ENCODE measurements around the gene MYH10. TPM values are rescaled to one million over a fixed set of nuclear protein-coding genes. Genes with fewer than 3 reads are reported as not detected.

The MYH10 gene
- total RNA-seq, 1 experiment from 2014 or later, result 1.6 TPM

- DNase-seq, result no peak
- Histone ChIP-seq H3K9me2 (ENCODE audit: insufficient read depth) (no peaks in the 10 kb centered on the region), H4K20me1 (ENCODE audit: insufficient read depth) (no peaks in the 10 kb centered on the region), H3K36me3 (ENCODE audit: low read depth) (no peaks in the 10 kb centered on the region), H3K27me3 (ENCODE audit: insufficient read depth, low read depth) (peaks cover 7% of the 10 kb centered on the region), H3F3A (ENCODE audit: insufficient read depth, low read depth) (no peaks in the 10 kb centered on the region), H3K4me2 (no peak overlapping the region), H3K4me1 (replicated peaks; ENCODE audit: insufficient read depth) (no peaks in the 10 kb centered on the region), H3K27ac (no peak overlapping the region), H3K4me3 (no peak overlapping the region), H2AFZ (no peak overlapping the region), H3K9me3 (ENCODE audit: insufficient read depth, low read depth) (no peaks in the 10 kb centered on the region), H3K79me2 (ENCODE audit: low read depth) (no peaks in the 10 kb centered on the region)
- ChIA-PET POLR2A (ENCODE audit: unreplicated experiment) (no interaction called here), CTCF (no interaction called here)
- TF ChIP-seq EZH2 (IDR thresholded peaks at IDR 0.05; ENCODE audit: low read depth) (no peak), CTCF (conservative IDR thresholded peaks at IDR 0.05) (no peak)
- no TSS peak for BruUV-seq (replicated peaks)
- intact Hi-C loops (cut with micrococcal nuclease; ENCODE audit: unreplicated experiment), result no loop called here
Measured at GRCh38 chr17:8628609-8629169, 1.8 kb downstream of the MYH10 start.

- TF ChIP-seq EZH2 (IDR thresholded peaks at IDR 0.05; ENCODE audit: low read depth) (no peak), CTCF (conservative IDR thresholded peaks at IDR 0.05) (no peak)
- CTCF ChIA-PET, result no interaction called here
- H3K36me3 ChIP-seq (ENCODE audit: low read depth), result no peaks in the 10 kb centered on the region
- no peaks in the 10 kb centered on the region for H3K9me3 ChIP-seq (ENCODE audit: insufficient read depth, low read depth)
- no TSS peak for BruUV-seq (replicated peaks)
- no peaks in the 10 kb centered on the region for H3K9me2 ChIP-seq (ENCODE audit: insufficient read depth)
- H4K20me1 ChIP-seq (ENCODE audit: insufficient read depth), result no peaks in the 10 kb centered on the region
- H3K27me3 ChIP-seq (ENCODE audit: insufficient read depth, low read depth), result peaks cover 12% of the 10 kb centered on the region
- H3K27ac ChIP-seq, result no peak overlapping the region
- DNase-seq, result no peak
- intact Hi-C loops (cut with micrococcal nuclease; ENCODE audit: unreplicated experiment), result no loop called here
- no peaks in the 10 kb centered on the region for H3K79me2 ChIP-seq (ENCODE audit: low read depth)
- H3K4me1 ChIP-seq (replicated peaks; ENCODE audit: insufficient read depth), result no peaks in the 10 kb centered on the region
- no peak overlapping the region for H3K4me3 ChIP-seq
- no peak overlapping the region for H2AFZ ChIP-seq
- H3F3A ChIP-seq (ENCODE audit: insufficient read depth, low read depth), result no peaks in the 10 kb centered on the region
- no peak overlapping the region for H3K4me2 ChIP-seq
- POLR2A ChIA-PET (ENCODE audit: unreplicated experiment), result no interaction called here
Measured at GRCh38 chr17:8628172-8628571, 2.4 kb downstream of the MYH10 start.

- BruUV-seq (replicated peaks), result no TSS peak
- Histone ChIP-seq H3K27ac (no peak overlapping the region), H3K27me3 (ENCODE audit: insufficient read depth, low read depth) (peaks cover 27% of the 10 kb centered on the region), H3K36me3 (ENCODE audit: low read depth) (no peaks in the 10 kb centered on the region), H4K20me1 (ENCODE audit: insufficient read depth) (no peaks in the 10 kb centered on the region), H2AFZ (no peak overlapping the region), H3F3A (ENCODE audit: insufficient read depth, low read depth) (no peaks in the 10 kb centered on the region), H3K9me3 (ENCODE audit: insufficient read depth, low read depth) (no peaks in the 10 kb centered on the region), H3K4me3 (no peak overlapping the region), H3K79me2 (ENCODE audit: low read depth) (no peaks in the 10 kb centered on the region), H3K4me2 (no peak overlapping the region), H3K9me2 (ENCODE audit: insufficient read depth) (no peaks in the 10 kb centered on the region), H3K4me1 (replicated peaks; ENCODE audit: insufficient read depth) (no peaks in the 10 kb centered on the region)
- TF ChIP-seq CTCF (conservative IDR thresholded peaks at IDR 0.05), result no peak
- TF ChIP-seq EZH2 (IDR thresholded peaks at IDR 0.05; ENCODE audit: low read depth), result no peak
- ChIA-PET CTCF (no interaction called here), POLR2A (ENCODE audit: unreplicated experiment) (no interaction called here)
- no peak for DNase-seq
- intact Hi-C loops (cut with micrococcal nuclease; ENCODE audit: unreplicated experiment), result no loop called here
Measured at GRCh38 chr17:8623591-8623990, 6.9 kb downstream of the MYH10 start.

Data from PC-9 (cell line).